ENCODE results near the gene VPS13C. TPM values are rescaled to one million over a fixed set of nuclear protein-coding genes. Genes with fewer than 3 reads are reported as not detected.

VPS13C gene
- total RNA-seq, 1 donor: 94.6 TPM

DNA sequence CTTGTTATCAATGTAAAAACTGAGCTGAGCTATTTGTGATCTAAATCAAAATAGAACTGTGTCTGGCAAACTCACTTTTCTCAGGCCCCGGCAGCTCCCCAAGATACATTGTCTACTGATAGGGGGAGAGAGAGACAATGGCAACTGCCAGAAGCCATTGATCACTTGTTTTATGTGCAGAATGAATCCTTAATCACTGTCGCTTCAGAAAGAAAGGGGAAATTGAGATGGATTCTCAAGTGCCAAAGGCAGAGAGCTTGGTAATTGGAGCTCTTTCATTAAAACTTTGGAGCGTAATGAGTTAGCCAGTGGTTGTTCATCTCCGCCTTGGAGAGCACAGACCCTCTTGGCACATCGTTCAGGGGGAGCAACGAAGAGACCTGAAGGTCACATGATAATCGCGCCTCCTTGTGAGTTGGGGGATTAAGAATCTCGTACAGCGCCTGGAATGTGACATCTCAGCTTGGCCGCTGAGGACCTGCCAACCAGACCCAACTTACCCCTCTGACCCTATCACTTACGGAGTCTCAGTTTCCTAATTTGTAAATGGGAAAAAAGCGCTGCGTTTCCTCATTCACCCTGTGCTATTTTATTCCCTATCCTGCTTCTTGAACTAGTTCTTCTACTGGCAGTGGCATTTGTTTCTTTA is 252.8 kb downstream of the VPS13C start:
- H3K4me3 ChIP-seq (ENCODE audit: low read depth, low read length): no peak overlapping the region
- TF ChIP-seq, protein P1, sequence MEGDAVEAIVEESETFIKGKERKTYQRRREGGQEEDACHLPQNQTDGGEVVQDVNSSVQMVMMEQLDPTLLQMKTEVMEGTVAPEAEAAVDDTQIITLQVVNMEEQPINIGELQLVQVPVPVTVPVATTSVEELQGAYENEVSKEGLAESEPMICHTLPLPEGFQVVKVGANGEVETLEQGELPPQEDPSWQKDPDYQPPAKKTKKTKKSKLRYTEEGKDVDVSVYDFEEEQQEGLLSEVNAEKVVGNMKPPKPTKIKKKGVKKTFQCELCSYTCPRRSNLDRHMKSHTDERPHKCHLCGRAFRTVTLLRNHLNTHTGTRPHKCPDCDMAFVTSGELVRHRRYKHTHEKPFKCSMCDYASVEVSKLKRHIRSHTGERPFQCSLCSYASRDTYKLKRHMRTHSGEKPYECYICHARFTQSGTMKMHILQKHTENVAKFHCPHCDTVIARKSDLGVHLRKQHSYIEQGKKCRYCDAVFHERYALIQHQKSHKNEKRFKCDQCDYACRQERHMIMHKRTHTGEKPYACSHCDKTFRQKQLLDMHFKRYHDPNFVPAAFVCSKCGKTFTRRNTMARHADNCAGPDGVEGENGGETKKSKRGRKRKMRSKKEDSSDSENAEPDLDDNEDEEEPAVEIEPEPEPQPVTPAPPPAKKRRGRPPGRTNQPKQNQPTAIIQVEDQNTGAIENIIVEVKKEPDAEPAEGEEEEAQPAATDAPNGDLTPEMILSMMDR (IDR thresholded peaks at IDR 0.05; ENCODE audit: insufficient read depth, low read depth, low read length): no peak
- no peak for DNase-seq (ENCODE audit: low read depth)

Other genes with a start within 250 kb of the VPS13C start
- gene C2CD4A, start 6.5 kb upstream of the VPS13C start, total RNA-seq: not detected in 2 replicates
- gene C2CD4B, start 104.8 kb upstream of the VPS13C start, total RNA-seq: not detected in 2 replicates